ENCODE results near the gene SPO11.

Gene SPO11

DNA sequence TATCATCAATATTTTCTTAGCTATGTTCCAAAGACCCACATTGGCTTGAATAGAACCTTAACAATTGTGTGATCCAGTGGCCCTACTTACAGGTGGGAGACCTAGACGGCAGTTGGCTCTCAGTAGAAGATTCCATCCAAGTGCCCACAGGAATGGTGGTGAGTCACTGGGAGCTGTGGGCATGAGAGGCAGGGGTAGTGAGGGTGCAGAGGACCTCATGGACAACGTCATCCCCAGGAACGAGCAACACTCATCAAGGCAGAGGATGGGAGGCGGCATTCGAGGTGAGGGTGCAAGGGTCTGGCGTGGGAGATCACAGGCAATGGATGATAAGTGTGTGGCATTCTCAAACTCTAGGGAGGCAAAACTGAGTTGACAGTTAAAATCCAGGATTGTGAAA lies 17.5 kb upstream of the SPO11 start:
- H3K27ac ChIP-seq: no peak overlapping the region
- no peaks in the 10 kb centered on the region for H3K4me1 ChIP-seq
- TF ChIP-seq, protein P1, sequence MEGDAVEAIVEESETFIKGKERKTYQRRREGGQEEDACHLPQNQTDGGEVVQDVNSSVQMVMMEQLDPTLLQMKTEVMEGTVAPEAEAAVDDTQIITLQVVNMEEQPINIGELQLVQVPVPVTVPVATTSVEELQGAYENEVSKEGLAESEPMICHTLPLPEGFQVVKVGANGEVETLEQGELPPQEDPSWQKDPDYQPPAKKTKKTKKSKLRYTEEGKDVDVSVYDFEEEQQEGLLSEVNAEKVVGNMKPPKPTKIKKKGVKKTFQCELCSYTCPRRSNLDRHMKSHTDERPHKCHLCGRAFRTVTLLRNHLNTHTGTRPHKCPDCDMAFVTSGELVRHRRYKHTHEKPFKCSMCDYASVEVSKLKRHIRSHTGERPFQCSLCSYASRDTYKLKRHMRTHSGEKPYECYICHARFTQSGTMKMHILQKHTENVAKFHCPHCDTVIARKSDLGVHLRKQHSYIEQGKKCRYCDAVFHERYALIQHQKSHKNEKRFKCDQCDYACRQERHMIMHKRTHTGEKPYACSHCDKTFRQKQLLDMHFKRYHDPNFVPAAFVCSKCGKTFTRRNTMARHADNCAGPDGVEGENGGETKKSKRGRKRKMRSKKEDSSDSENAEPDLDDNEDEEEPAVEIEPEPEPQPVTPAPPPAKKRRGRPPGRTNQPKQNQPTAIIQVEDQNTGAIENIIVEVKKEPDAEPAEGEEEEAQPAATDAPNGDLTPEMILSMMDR (IDR thresholded peaks at IDR 0.05): no peak
- H3K4me3 ChIP-seq: no peak overlapping the region
- H3K36me3 ChIP-seq: no peaks in the 10 kb centered on the region
- no peaks in the 10 kb centered on the region for H3K9me3 ChIP-seq
- H3K27me3 ChIP-seq: peaks cover 0 to 29% of the 10 kb centered on the region in 2 donors
- intact Hi-C loops (cut with DNase I; ENCODE audit: low total_unique reads): no loop called here
- DNase-seq: no peak

DNA sequence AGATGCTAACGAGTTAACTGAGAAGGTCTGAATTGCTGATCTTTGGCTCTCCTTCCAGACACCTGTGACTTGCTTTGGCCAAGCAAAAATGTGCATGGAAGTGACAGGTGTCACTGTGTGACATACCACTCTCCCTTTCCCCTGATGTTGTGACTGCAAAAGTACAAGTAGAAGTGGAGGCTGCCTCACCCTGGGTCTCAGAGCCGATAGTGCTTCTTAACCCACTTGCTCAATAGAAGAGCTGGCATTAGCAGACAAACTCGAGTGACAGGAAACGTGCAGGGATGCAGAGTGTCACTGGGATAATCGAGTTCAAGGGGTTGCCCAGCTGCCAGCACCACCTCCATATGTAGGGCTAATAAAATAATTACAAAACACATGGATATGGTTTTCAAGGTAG lies 16.4 kb upstream of the SPO11 start:
- no peak for DNase-seq
- Histone ChIP-seq H3K27ac (no peak overlapping the region), H3K4me3 (no peak overlapping the region), H3K36me3 (no peaks in the 10 kb centered on the region), H3K4me1 (no peaks in the 10 kb centered on the region), H3K27me3 (peaks cover 0 to 21% of the 10 kb centered on the region in 2 donors), H3K9me3 (no peaks in the 10 kb centered on the region)
- intact Hi-C loops (cut with DNase I; ENCODE audit: low total_unique reads): no loop called here
- TF ChIP-seq, protein P1 (IDR thresholded peaks at IDR 0.05): no peak

DNA sequence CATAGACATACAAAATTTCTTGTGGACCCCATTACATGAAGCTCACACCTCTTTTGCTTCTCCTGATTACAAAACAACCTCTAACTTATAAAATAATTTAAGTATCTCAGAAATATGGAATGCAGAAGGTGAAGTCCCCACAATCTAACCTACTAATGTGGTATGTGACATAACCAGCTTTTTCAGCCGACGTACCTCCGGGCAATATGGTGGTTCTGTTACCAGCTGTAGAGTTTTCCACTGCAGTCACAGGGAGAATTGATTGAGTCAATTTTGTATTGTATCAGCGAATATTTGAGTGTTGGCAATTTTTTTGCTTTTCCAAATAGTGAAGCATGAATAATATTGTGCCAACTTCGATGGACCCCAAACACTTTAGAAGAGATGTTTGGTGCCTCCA lies 15.7 kb upstream of the SPO11 start:
- Histone ChIP-seq H3K36me3 (no peaks in the 10 kb centered on the region), H3K4me3 (no peak overlapping the region), H3K9me3 (no peaks in the 10 kb centered on the region), H3K27me3 (peaks cover 0 to 19% of the 10 kb centered on the region in 2 donors), H3K4me1 (no peaks in the 10 kb centered on the region), H3K27ac (no peak overlapping the region)
- TF ChIP-seq, protein P1 (IDR thresholded peaks at IDR 0.05): no peak
- DNase-seq: no peak
- intact Hi-C loops (cut with DNase I; ENCODE audit: low total_unique reads): no loop called here

DNA sequence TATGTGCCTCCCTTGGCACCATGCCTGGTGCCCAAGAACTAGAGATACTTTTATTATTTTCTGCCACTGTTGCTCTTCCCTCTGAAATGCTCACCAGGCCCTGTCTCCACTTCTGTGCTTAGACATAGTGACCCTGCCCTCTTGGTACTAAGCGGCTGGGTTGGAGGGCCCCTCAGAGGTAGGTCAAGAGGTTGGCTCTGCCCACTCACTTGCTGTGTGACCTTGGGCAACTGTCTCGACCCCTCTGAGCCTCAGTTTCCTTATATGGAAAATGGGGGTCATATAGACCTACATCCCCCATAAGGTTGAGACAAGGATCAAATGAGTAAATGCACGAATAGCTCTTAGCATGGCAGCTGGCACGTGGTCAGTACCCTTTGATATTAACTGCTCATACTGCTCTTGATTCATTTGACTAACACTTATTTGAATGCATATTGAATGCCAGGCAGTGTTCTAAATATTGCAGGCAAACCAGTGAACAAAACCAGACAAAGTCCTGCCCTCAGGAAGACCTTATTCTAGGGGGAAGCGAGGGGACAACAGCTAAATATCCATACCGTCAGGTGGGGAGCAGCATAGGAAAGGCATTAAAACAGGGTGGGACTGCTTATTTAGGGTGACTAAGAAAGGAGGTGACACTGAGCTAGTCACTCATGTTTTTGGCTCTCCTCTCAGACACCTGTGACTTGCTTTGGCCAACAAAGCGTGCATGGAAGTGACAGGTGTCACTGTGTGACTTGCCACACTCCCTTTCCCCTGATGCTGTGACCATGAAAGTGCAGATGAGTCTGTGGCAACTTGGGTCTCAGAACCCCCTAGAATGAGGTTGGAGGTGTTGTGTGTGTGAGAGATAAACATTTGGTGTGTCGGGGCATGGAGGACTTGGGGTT lies 14.3 kb upstream of the SPO11 start:
- Histone ChIP-seq H3K9me3 (no peaks in the 10 kb centered on the region), H3K4me3 (no peak overlapping the region), H3K4me1 (no peaks in the 10 kb centered on the region), H3K36me3 (no peaks in the 10 kb centered on the region), H3K27me3 (peaks cover 0 to 17% of the 10 kb centered on the region in 2 donors), H3K27ac (no peak overlapping the region)
- no peak for DNase-seq
- TF ChIP-seq, protein P1 (IDR thresholded peaks at IDR 0.05): no peak
- intact Hi-C loops (cut with DNase I; ENCODE audit: low total_unique reads): no loop called here

DNA sequence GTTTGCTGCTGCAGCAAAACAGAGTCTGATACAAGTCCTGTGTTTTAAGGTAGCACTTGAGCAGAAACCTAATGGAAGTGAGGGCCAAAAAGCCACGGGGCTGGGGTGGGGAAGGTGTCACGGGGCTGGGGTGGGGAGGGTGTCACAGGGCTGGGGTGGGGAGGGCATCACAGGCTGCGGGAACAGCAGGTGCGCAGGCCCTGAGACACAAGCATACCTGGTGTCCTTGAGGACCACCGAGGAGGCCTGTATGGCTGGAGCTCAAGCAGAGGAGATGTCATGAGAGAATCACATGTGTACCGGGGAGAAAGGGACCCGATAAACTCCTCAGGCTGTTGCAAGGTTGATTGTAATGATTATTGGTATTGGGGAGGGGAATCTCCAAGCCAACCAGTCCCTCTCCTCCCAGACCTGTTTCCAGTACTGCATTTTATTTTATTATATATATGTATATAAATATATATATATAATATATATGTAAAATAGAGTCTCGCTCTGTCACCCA lies 13.6 kb upstream of the SPO11 start:
- Histone ChIP-seq H3K4me3 (no peak overlapping the region), H3K27ac (no peak overlapping the region), H3K36me3 (no peaks in the 10 kb centered on the region), H3K27me3 (peaks cover 0 to 18% of the 10 kb centered on the region in 2 donors), H3K9me3 (no peaks in the 10 kb centered on the region), H3K4me1 (no peaks in the 10 kb centered on the region)
- intact Hi-C loops (cut with DNase I; ENCODE audit: low total_unique reads): no loop called here
- DNase-seq: no peak
- TF ChIP-seq, protein P1 (IDR thresholded peaks at IDR 0.05): no peak

Data from tibial artery (tissue), 4 donors.